Measurements from ENCODE around the gene KIF5A. TPM values are rescaled to one million over a fixed set of nuclear protein-coding genes. Genes with fewer than 3 reads are reported as not detected.

Gene KIF5A
- total RNA-seq, 1 experiment from 2014 or later, result 0.40 TPM

- in situ Hi-C loops (cut with HindIII; ENCODE audit: low pct_unique_long_range_greater_than_20kb, low sequenced_read_pairs), result no loop called here
- DNase-seq (ENCODE audit: low read depth, low spot score), result no peak
Measured at GRCh38 chr12:57518176-57518919, 31.5 kb upstream of the KIF5A start.

GRCh38 chr12:57518920-57519795 lies 30.7 kb upstream of the KIF5A start:
- in situ Hi-C loops (cut with HindIII; ENCODE audit: low pct_unique_long_range_greater_than_20kb, low sequenced_read_pairs), result no loop called here
- DNase-seq (ENCODE audit: low read depth, low spot score), result peak; percentile 46

- in situ Hi-C loops (cut with HindIII; ENCODE audit: low pct_unique_long_range_greater_than_20kb, low sequenced_read_pairs), result no loop called here
- DNase-seq (ENCODE audit: low read depth, low spot score), result peak; percentile 52
Measured at GRCh38 chr12:57519796-57520052, 30.1 kb upstream of the KIF5A start.

GRCh38 chr12:57520053-57520818 lies 29.6 kb upstream of the KIF5A start, which contains the start of gene DDIT3:
DDIT3 (minus strand) TSS chr12:57520514; CDS start chr12:57517406, 3,108 bp downstream.
- in situ Hi-C loops (cut with HindIII; ENCODE audit: low pct_unique_long_range_greater_than_20kb, low sequenced_read_pairs), result no loop called here
- peak; percentile 99 for DNase-seq (ENCODE audit: low read depth, low spot score)

GRCh38 chr12:57521525-57522010 lies 28.3 kb upstream of the KIF5A start:
- in situ Hi-C loops (cut with HindIII; ENCODE audit: low pct_unique_long_range_greater_than_20kb, low sequenced_read_pairs), result no loop called here
- DNase-seq (ENCODE audit: low read depth, low spot score), result peak; percentile 67

- in situ Hi-C loops (cut with HindIII; ENCODE audit: low pct_unique_long_range_greater_than_20kb, low sequenced_read_pairs), result no loop called here
- DNase-seq (ENCODE audit: low read depth, low spot score), result peak; percentile 86
Measured at GRCh38 chr12:57522011-57522886, 27.6 kb upstream of the KIF5A start, which contains the start of gene MBD6. MBD6 (plus strand) TSS chr12:57522824; CDS start chr12:57524304, 1,480 bp downstream.

GRCh38 chr12:57522887-57523705 lies 26.7 kb upstream of the KIF5A start:
- peak; percentile 38 for DNase-seq (ENCODE audit: low read depth, low spot score)
- in situ Hi-C loops (cut with HindIII; ENCODE audit: low pct_unique_long_range_greater_than_20kb, low sequenced_read_pairs), result no loop called here

- no peak for DNase-seq (ENCODE audit: low read depth, low spot score)
- in situ Hi-C loops (cut with HindIII; ENCODE audit: low pct_unique_long_range_greater_than_20kb, low sequenced_read_pairs), result no loop called here
Measured at GRCh38 chr12:57523706-57524614, 25.9 kb upstream of the KIF5A start.

- in situ Hi-C loops (cut with HindIII; ENCODE audit: low pct_unique_long_range_greater_than_20kb, low sequenced_read_pairs), result no loop called here
- DNase-seq (ENCODE audit: low read depth, low spot score), result no peak
Measured at GRCh38 chr12:57524814-57525614, 24.8 kb upstream of the KIF5A start.

- DNase-seq (ENCODE audit: low read depth, low spot score), result no peak
- in situ Hi-C loops (cut with HindIII; ENCODE audit: low pct_unique_long_range_greater_than_20kb, low sequenced_read_pairs), result no loop called here
Measured at GRCh38 chr12:57525615-57526383, 24.0 kb upstream of the KIF5A start.

- DNase-seq (ENCODE audit: low read depth, low spot score), result no peak
- in situ Hi-C loops (cut with HindIII; ENCODE audit: low pct_unique_long_range_greater_than_20kb, low sequenced_read_pairs), result no loop called here
Measured at GRCh38 chr12:57526477-57527126, 23.2 kb upstream of the KIF5A start.

- DNase-seq (ENCODE audit: low read depth, low spot score), result no peak
- in situ Hi-C loops (cut with HindIII; ENCODE audit: low pct_unique_long_range_greater_than_20kb, low sequenced_read_pairs), result no loop called here
Measured at GRCh38 chr12:57527184-57527583, 22.7 kb upstream of the KIF5A start.

- no peak for DNase-seq (ENCODE audit: low read depth, low spot score)
- in situ Hi-C loops (cut with HindIII; ENCODE audit: low pct_unique_long_range_greater_than_20kb, low sequenced_read_pairs), result no loop called here
Measured at GRCh38 chr12:57528176-57528575, 21.7 kb upstream of the KIF5A start.
